ENCODE measurements around the gene OR10A2. TPM values are rescaled to one million over a fixed set of nuclear protein-coding genes. Genes with fewer than 3 reads are reported as not detected.

The OR10A2 gene
- total and polyA plus RNA-seq, 10 of the 15 experiments (the other 5 are each of a cell fraction or from before 2014, with no cell fraction given), result 0.04 to 0.06 TPM; not detected in 8

DNA sequence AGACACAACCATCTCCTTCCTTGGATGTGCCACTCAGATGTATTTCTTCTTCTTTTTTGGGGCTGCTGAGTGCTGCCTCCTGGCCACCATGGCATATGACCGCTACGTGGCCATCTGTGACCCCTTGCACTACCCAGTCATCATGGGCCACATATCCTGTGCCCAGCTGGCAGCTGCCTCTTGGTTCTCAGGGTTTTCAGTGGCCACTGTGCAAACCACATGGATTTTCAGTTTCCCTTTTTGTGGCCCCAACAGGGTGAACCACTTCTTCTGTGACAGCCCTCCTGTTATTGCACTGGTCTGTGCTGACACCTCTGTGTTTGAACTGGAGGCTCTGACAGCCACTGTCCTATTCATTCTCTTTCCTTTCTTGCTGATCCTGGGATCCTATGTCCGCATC is 14.1 kb downstream of the OR10A2 start (continued):
- TF ChIP-seq, protein P1, sequence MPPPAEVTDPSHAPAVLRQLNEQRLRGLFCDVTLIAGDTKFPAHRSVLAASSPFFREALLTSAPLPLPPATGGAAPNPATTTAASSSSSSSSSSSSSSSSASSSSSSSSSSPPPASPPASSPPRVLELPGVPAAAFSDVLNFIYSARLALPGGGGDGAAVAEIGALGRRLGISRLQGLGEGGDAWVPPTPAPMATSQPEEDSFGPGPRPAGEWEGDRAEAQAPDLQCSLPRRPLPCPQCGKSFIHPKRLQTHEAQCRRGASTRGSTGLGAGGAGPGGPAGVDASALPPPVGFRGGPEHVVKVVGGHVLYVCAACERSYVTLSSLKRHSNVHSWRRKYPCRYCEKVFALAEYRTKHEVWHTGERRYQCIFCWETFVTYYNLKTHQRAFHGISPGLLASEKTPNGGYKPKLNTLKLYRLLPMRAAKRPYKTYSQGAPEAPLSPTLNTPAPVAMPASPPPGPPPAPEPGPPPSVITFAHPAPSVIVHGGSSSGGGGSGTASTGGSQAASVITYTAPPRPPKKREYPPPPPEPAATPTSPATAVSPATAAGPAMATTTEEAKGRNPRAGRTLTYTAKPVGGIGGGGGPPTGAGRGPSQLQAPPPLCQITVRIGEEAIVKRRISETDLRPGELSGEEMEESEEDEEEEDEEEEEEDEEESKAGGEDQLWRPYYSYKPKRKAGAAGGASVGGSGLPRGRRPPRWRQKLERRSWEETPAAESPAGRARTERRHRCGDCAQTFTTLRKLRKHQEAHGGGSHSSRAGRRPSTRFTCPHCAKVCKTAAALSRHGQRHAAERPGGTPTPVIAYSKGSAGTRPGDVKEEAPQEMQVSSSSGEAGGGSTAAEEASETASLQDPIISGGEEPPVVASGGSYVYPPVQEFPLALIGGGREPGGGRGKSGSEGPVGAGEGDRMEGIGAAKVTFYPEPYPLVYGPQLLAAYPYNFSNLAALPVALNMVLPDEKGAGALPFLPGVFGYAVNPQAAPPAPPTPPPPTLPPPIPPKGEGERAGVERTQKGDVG (CRISPR knock-in tag; IDR thresholded peaks at IDR 0.05), result no peak

DNA sequence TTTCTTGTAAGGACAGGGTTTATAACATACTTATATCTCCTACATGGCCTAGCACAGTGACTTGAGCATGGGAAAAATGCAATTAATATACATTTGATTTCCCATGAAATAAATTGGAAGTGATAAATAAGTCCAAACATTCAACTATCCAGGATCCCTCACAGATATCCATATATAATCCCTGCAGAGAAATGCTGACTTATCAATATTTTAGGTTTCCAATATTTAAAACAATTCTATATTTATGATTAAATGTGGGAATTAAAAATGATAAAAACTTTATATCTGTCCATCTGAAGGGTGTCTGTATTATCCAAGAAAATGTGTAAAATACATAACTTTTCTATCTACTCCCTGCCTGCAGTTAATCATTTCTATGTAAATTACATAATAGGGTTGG is 19.9 kb downstream of the OR10A2 start:
- no peak overlapping the region for H3K27ac ChIP-seq (ENCODE audit: control insufficient read depth, insufficient read depth)
- H4K20me1 ChIP-seq (ENCODE audit: control insufficient read depth, insufficient read depth), result no peaks in the 10 kb centered on the region
- no peak for FAIRE-seq
- SMC1A ChIA-PET (ENCODE audit: uncharacterized antibody, unreplicated experiment), result interaction anchor here (1.3 kb wide), 1 partner anchor 21 kb away, joined by 3 read pairs; no protein-coding TSS in a partner anchor
- no peak for ATAC-seq
- H3K9ac ChIP-seq (ENCODE audit: control insufficient read depth, insufficient read depth, low read length), result no peak overlapping the region
- no peaks in the 10 kb centered on the region for H3K36me3 ChIP-seq (ENCODE audit: control insufficient read depth in 2 of 2, insufficient read depth in 2 of 2, low read length in 1 of 2)
- no peak for DNase-seq (ENCODE audit: low read depth, low spot score)
- H3K79me2 ChIP-seq (ENCODE audit: control insufficient read depth, insufficient read depth, low read length), result no peaks in the 10 kb centered on the region
- no peaks in the 10 kb centered on the region for H3K27me3 ChIP-seq (replicated peaks in 1 of 2; ENCODE audit: control insufficient read depth in 2 of 2, insufficient read depth in 2 of 2, low read length in 1 of 2)
- H3K4me3 ChIP-seq, result no peak overlapping the region
- H3K4me1 ChIP-seq (ENCODE audit: control insufficient read depth, insufficient read depth, low read length), result no peaks in the 10 kb centered on the region
- CTCF ChIA-PET, result no interaction called here
- H3K4me2 ChIP-seq (ENCODE audit: control insufficient read depth, insufficient read depth), result no peak overlapping the region
- no peaks in the 10 kb centered on the region for H3K9me3 ChIP-seq (replicated peaks; ENCODE audit: control insufficient read depth, insufficient read depth, low read length)
- H2AFZ ChIP-seq (ENCODE audit: control insufficient read depth, low read depth, low read length), result no peak overlapping the region
- POLR2A ChIA-PET, result no interaction called here
- intact Hi-C loops (cut with micrococcal nuclease; ENCODE audit: unreplicated experiment), result no loop called here
- BruUV-seq (replicated peaks), result no TSS peak
- in situ Hi-C loops (cut with MboI), result no loop called here
- RAD21 ChIA-PET (ENCODE audit: unreplicated experiment), result no interaction called here
- TF ChIP-seq, protein P2, sequence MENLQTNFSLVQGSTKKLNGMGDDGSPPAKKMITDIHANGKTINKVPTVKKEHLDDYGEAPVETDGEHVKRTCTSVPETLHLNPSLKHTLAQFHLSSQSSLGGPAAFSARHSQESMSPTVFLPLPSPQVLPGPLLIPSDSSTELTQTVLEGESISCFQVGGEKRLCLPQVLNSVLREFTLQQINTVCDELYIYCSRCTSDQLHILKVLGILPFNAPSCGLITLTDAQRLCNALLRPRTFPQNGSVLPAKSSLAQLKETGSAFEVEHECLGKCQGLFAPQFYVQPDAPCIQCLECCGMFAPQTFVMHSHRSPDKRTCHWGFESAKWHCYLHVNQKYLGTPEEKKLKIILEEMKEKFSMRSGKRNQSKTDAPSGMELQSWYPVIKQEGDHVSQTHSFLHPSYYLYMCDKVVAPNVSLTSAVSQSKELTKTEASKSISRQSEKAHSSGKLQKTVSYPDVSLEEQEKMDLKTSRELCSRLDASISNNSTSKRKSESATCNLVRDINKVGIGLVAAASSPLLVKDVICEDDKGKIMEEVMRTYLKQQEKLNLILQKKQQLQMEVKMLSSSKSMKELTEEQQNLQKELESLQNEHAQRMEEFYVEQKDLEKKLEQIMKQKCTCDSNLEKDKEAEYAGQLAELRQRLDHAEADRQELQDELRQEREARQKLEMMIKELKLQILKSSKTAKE (IDR thresholded peaks at IDR 0.05; ENCODE audit: low read depth, poor library complexity, severe bottlenecking), result no peak
- no peak for TF ChIP-seq GABPA (IDR thresholded peaks at IDR 0.05; ENCODE audit: low read depth)
- TF ChIP-seq HDGF (IDR thresholded peaks at IDR 0.05), result no peak
- no peak for TF ChIP-seq RBBP5 (conservative IDR thresholded peaks at IDR 0.05)
- TF ChIP-seq DPF2 (IDR thresholded peaks at IDR 0.05), result no peak
- TF ChIP-seq, protein P3, sequence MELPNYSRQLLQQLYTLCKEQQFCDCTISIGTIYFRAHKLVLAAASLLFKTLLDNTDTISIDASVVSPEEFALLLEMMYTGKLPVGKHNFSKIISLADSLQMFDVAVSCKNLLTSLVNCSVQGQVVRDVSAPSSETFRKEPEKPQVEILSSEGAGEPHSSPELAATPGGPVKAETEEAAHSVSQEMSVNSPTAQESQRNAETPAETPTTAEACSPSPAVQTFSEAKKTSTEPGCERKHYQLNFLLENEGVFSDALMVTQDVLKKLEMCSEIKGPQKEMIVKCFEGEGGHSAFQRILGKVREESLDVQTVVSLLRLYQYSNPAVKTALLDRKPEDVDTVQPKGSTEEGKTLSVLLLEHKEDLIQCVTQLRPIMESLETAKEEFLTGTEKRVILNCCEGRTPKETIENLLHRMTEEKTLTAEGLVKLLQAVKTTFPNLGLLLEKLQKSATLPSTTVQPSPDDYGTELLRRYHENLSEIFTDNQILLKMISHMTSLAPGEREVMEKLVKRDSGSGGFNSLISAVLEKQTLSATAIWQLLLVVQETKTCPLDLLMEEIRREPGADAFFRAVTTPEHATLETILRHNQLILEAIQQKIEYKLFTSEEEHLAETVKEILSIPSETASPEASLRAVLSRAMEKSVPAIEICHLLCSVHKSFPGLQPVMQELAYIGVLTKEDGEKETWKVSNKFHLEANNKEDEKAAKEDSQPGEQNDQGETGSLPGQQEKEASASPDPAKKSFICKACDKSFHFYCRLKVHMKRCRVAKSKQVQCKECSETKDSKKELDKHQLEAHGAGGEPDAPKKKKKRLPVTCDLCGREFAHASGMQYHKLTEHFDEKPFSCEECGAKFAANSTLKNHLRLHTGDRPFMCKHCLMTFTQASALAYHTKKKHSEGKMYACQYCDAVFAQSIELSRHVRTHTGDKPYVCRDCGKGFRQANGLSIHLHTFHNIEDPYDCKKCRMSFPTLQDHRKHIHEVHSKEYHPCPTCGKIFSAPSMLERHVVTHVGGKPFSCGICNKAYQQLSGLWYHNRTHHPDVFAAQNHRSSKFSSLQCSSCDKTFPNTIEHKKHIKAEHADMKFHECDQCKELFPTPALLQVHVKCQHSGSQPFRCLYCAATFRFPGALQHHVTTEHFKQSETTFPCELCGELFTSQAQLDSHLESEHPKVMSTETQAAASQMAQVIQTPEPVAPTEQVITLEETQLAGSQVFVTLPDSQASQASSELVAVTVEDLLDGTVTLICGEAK (IDR thresholded peaks at IDR 0.05; ENCODE audit: borderline replicate concordance), result no peak
- TF ChIP-seq, protein P4, sequence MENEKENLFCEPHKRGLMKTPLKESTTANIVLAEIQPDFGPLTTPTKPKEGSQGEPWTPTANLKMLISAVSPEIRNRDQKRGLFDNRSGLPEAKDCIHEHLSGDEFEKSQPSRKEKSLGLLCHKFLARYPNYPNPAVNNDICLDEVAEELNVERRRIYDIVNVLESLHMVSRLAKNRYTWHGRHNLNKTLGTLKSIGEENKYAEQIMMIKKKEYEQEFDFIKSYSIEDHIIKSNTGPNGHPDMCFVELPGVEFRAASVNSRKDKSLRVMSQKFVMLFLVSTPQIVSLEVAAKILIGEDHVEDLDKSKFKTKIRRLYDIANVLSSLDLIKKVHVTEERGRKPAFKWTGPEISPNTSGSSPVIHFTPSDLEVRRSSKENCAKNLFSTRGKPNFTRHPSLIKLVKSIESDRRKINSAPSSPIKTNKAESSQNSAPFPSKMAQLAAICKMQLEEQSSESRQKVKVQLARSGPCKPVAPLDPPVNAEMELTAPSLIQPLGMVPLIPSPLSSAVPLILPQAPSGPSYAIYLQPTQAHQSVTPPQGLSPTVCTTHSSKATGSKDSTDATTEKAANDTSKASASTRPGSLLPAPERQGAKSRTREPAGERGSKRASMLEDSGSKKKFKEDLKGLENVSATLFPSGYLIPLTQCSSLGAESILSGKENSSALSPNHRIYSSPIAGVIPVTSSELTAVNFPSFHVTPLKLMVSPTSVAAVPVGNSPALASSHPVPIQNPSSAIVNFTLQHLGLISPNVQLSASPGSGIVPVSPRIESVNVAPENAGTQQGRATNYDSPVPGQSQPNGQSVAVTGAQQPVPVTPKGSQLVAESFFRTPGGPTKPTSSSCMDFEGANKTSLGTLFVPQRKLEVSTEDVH (IDR thresholded peaks at IDR 0.05; ENCODE audit: low read depth, partially characterized antibody), result no peak
- TF ChIP-seq HCFC1 (IDR thresholded peaks at IDR 0.05; ENCODE audit: low read length), result no peak
- TF ChIP-seq TBL1XR1 (IDR thresholded peaks at IDR 0.05; ENCODE audit: low read depth, low read length), result no peak
- no peak for TF ChIP-seq NFYA (IDR thresholded peaks at IDR 0.05; ENCODE audit: borderline replicate concordance, low read depth, low read length)
- TF ChIP-seq NR2F1 (conservative IDR thresholded peaks at IDR 0.05), result no peak
